MM.1S (cell line): Measurements from ENCODE around the gene FGF12.

Experiments
- DNase-seq: peaks from one replicate; pipeline ENCODE4 v3.0.0-alpha.2; 2015
- H2AFZ ChIP-seq: fragments of 300-600 bp; sonication (generic); 2 replicates; pipeline ENCODE4 v1.6.0; 2016; ENCODE audit warnings: antibody characterized with exemption, low read length
- H3F3A ChIP-seq: fragments of 300-600 bp; sonication (generic); 2 replicates; pipeline ENCODE4 v1.6.1; 2016; ENCODE audit warnings: mild to moderate bottlenecking, antibody characterized with exemption, low read length, moderate library complexity, mixed read lengths; ENCODE audit not compliant: insufficient read depth
- H3K27ac ChIP-seq: fragments of 300-600 bp; sonication (generic); 2 replicates; pipeline ENCODE4 v1.5.1; 2016; ENCODE audit warnings: mild to moderate bottlenecking, low read length
- H3K27me3 ChIP-seq: fragments of 300-600 bp; sonication (generic); replicated peaks from 2 replicates; pipeline ENCODE4 v1.6.0; 2016; ENCODE audit warnings: low read length; ENCODE audit not compliant: insufficient read depth
- H3K36me3 ChIP-seq: fragments of 300-600 bp; sonication (generic); replicated peaks from 2 replicates; pipeline ENCODE4 v1.6.1; 2016; ENCODE audit warnings: mild to moderate bottlenecking, low read length, mixed read lengths; ENCODE audit not compliant: insufficient read depth
- H3K4me1 ChIP-seq: fragments of 300-600 bp; sonication (generic); 2 replicates; pipeline ENCODE4 v1.6.1; 2016; ENCODE audit warnings: low read length, mixed read lengths
- H3K4me2 ChIP-seq: fragments of 300-600 bp; sonication (generic); 2 replicates; pipeline ENCODE4 v1.6.0; 2016; ENCODE audit warnings: low read depth, low read length
- H3K4me3 ChIP-seq: fragments of 300-600 bp; sonication (generic); 2 replicates; pipeline ENCODE4 v1.5.1; 2016; ENCODE audit warnings: low read length, mixed read lengths
- H3K79me2 ChIP-seq: fragments of 300-600 bp; sonication (generic); 2 replicates; pipeline ENCODE4 v1.6.1; 2016; ENCODE audit warnings: mixed run types, low read length, mixed read lengths
- H3K9ac ChIP-seq: fragments of 300-600 bp; sonication (generic); 2 replicates; pipeline ENCODE4 v1.6.1; 2016; ENCODE audit warnings: low read length, mixed read lengths
- H3K9me2 ChIP-seq: fragments of 300-600 bp; sonication (generic); replicated peaks from 2 replicates; pipeline ENCODE4 v1.6.1; 2016; ENCODE audit warnings: mild to moderate bottlenecking, low read length, mixed read lengths; ENCODE audit not compliant: insufficient read depth
- H3K9me3 ChIP-seq: fragments of 300-600 bp; sonication (generic); replicated peaks from 2 replicates; pipeline ENCODE4 v1.6.1; 2016; ENCODE audit warnings: mild to moderate bottlenecking, low read length, mixed read lengths; ENCODE audit not compliant: insufficient read depth
- H4K20me1 ChIP-seq: fragments of 300-600 bp; sonication (generic); 2 replicates; pipeline ENCODE4 v1.6.1; 2016; ENCODE audit warnings: mild to moderate bottlenecking, low read length, moderate library complexity, mixed read lengths; ENCODE audit not compliant: insufficient read depth
- CTCF ChIP-seq: fragments of 300-600 bp; sonication (generic); IDR thresholded peaks from 2 replicates; pipeline ENCODE4 v1.5.1; 2016; ENCODE audit warnings: antibody characterized with exemption, low read length, mixed read lengths
- EZH2 ChIP-seq: fragments of 300-600 bp; sonication (generic); optimal IDR thresholded peaks from 2 replicates; pipeline ENCODE3; 2017; ENCODE audit warnings: low read depth, mild to moderate bottlenecking, antibody characterized with exemption, low read length, mixed read lengths
- EZH2phosphoT487 ChIP-seq: fragments of 300-600 bp; sonication (generic); IDR thresholded peaks from 2 replicates; pipeline ENCODE4 v1.6.1; 2018; ENCODE audit warnings: antibody characterized with exemption, low read length

The FGF12 gene

GRCh38 chr3:192395506-192395905 is 331.8 kb downstream of the FGF12 start:
- H3K9me2 ChIP-seq, result no peaks in the 10 kb centered on the region
- no peaks in the 10 kb centered on the region for H3K27me3 ChIP-seq
- DNase-seq, result no peak
- no peaks in the 10 kb centered on the region for H3K79me2 ChIP-seq
- H3K4me1 ChIP-seq, result no peaks in the 10 kb centered on the region
- no peak overlapping the region for H2AFZ ChIP-seq
- no peak overlapping the region for H3K4me2 ChIP-seq
- no peaks in the 10 kb centered on the region for H3K9me3 ChIP-seq
- H3K9ac ChIP-seq, result no peak overlapping the region
- no peak overlapping the region for H3K4me3 ChIP-seq
- TF ChIP-seq EZH2 (no peak), EZH2phosphoT487 (no peak)
- H4K20me1 ChIP-seq, result no peaks in the 10 kb centered on the region
- no peak overlapping the region for H3K27ac ChIP-seq
- no peaks in the 10 kb centered on the region for H3K36me3 ChIP-seq
- H3F3A ChIP-seq, result no peaks in the 10 kb centered on the region

GRCh38 chr3:192392986-192393385 is 334.4 kb downstream of the FGF12 start:
- Histone ChIP-seq H3K27me3 (no peaks in the 10 kb centered on the region), H3K36me3 (no peaks in the 10 kb centered on the region), H3K4me1 (no peaks in the 10 kb centered on the region), H3K4me2 (no peak overlapping the region), H3K27ac (no peak overlapping the region), H3K79me2 (no peaks in the 10 kb centered on the region), H3K9me2 (no peaks in the 10 kb centered on the region), H2AFZ (no peak overlapping the region), H3K4me3 (no peak overlapping the region), H4K20me1 (no peaks in the 10 kb centered on the region), H3K9ac (no peak overlapping the region), H3K9me3 (no peaks in the 10 kb centered on the region), H3F3A (no peaks in the 10 kb centered on the region)
- DNase-seq, result no peak
- TF ChIP-seq EZH2 (no peak), CTCF (no peak)

- no peak overlapping the region for H3K9ac ChIP-seq
- TF ChIP-seq CTCF, result no peak
- TF ChIP-seq EZH2phosphoT487, result no peak
- TF ChIP-seq EZH2, result no peak
- no peaks in the 10 kb centered on the region for H3K9me3 ChIP-seq
- no peaks in the 10 kb centered on the region for H3K9me2 ChIP-seq
- no peaks in the 10 kb centered on the region for H3K27me3 ChIP-seq
- H3K4me2 ChIP-seq, result no peak overlapping the region
- no peaks in the 10 kb centered on the region for H3K36me3 ChIP-seq
- no peak overlapping the region for H3K27ac ChIP-seq
- H3K4me1 ChIP-seq, result no peaks in the 10 kb centered on the region
- H3K79me2 ChIP-seq, result no peaks in the 10 kb centered on the region
- no peaks in the 10 kb centered on the region for H3F3A ChIP-seq
- DNase-seq, result no peak
- no peaks in the 10 kb centered on the region for H4K20me1 ChIP-seq
- H3K4me3 ChIP-seq, result no peak overlapping the region
- H2AFZ ChIP-seq, result no peak overlapping the region
Measured at GRCh38 chr3:192382861-192383260, 344.5 kb downstream of the FGF12 start.

GRCh38 chr3:192373586-192373985 is 353.8 kb downstream of the FGF12 start:
- Histone ChIP-seq H3K9ac (no peak overlapping the region), H3K79me2 (no peaks in the 10 kb centered on the region)
- no peak for DNase-seq

More at GRCh38 chr3:192373586-192373985, 353.8 kb downstream of the FGF12 start:
- H3K4me1 ChIP-seq, result no peaks in the 10 kb centered on the region
- no peak overlapping the region for H3K4me2 ChIP-seq
- no peaks in the 10 kb centered on the region for H3K9me3 ChIP-seq
- H3K27ac ChIP-seq, result no peak overlapping the region
- TF ChIP-seq CTCF (no peak), EZH2 (no peak), EZH2phosphoT487 (no peak)
- H3F3A ChIP-seq, result no peaks in the 10 kb centered on the region
- H3K4me3 ChIP-seq, result no peak overlapping the region
- H3K9me2 ChIP-seq, result no peaks in the 10 kb centered on the region
- H3K36me3 ChIP-seq, result no peaks in the 10 kb centered on the region
- no peaks in the 10 kb centered on the region for H3K27me3 ChIP-seq
- no peak overlapping the region for H2AFZ ChIP-seq
- no peaks in the 10 kb centered on the region for H4K20me1 ChIP-seq
